Measurements from ENCODE around the gene SORCS3. TPM values are rescaled to one million over a fixed set of nuclear protein-coding genes. Genes with fewer than 3 reads are reported as not detected.

SORCS3 gene
- total RNA-seq, 4 donors from 2014 or later, result 0.26 to 0.50 (median 0.41) TPM

DNA sequence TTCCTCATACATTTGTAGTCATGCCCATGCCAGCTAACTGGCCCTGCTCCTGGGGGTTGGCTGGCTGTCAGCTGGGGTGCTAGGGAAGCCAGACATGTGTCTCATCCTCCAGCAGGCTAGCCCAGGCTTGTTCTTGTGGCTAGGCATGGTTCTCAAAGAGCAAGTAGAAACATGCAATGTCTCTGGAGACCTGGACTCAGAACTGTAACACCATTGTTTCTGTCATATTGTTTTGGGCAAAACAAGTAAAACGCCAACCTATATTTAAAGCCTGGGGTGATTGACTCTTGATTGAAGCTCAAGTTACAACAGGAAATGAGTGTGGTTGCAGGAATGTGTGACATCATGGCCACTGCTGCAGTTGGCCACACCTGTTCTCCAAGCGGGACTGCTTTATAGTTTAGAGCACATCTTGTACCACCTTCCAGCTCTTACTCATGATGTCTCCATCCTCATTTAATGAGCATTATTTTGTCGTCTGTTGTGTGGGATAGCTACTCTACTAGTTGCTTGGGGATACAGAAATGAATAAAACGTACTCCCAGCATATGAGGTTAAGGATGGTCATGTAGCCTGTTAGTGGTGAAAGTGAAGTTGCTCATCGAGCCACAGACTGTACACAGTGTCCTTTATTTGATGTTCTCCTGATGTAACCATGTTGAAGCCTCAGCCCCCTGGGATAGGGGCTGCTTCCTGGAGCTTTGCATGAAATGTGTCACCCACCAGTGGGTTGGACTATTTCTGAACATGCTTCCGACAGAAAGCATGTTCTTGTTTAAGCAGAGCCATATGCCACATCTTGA, 168.4 kb downstream of the SORCS3 start:
- Histone ChIP-seq H3K27me3 (no peaks in the 10 kb centered on the region), H3K4me1 (no peaks in the 10 kb centered on the region), H3K9me3 (no peaks in the 10 kb centered on the region), H3K4me3 (no peak overlapping the region), H3K36me3 (no peaks in the 10 kb centered on the region), H3K27ac (replicated peaks in 1 of 4) (no peak overlapping the region)
- 78% methylated on average over 5 of the region's 6 CpGs for WGBS
- TF ChIP-seq EP300 (IDR thresholded peaks at IDR 0.05), result no peak
- no peak for TF ChIP-seq POLR2AphosphoS5 (IDR thresholded peaks at IDR 0.05)
- TF ChIP-seq POLR2A (IDR thresholded peaks at IDR 0.05; ENCODE audit: low read depth), result no peak
- TF ChIP-seq, protein P1, sequence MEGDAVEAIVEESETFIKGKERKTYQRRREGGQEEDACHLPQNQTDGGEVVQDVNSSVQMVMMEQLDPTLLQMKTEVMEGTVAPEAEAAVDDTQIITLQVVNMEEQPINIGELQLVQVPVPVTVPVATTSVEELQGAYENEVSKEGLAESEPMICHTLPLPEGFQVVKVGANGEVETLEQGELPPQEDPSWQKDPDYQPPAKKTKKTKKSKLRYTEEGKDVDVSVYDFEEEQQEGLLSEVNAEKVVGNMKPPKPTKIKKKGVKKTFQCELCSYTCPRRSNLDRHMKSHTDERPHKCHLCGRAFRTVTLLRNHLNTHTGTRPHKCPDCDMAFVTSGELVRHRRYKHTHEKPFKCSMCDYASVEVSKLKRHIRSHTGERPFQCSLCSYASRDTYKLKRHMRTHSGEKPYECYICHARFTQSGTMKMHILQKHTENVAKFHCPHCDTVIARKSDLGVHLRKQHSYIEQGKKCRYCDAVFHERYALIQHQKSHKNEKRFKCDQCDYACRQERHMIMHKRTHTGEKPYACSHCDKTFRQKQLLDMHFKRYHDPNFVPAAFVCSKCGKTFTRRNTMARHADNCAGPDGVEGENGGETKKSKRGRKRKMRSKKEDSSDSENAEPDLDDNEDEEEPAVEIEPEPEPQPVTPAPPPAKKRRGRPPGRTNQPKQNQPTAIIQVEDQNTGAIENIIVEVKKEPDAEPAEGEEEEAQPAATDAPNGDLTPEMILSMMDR (IDR thresholded peaks at IDR 0.05), result no peak
- no peak for DNase-seq (ENCODE audit: extremely low spot score)
- intact Hi-C loops (cut with DNase I), result no loop called here

- TF ChIP-seq EP300 (IDR thresholded peaks at IDR 0.05) (no peak), POLR2A (IDR thresholded peaks at IDR 0.05; ENCODE audit: low read depth) (no peak)
- Histone ChIP-seq H3K4me3 (no peak overlapping the region), H3K9me3 (no peaks in the 10 kb centered on the region), H3K36me3 (no peaks in the 10 kb centered on the region), H3K27ac (replicated peaks in 1 of 4) (no peak overlapping the region), H3K4me1 (no peaks in the 10 kb centered on the region), H3K27me3 (no peaks in the 10 kb centered on the region)
- DNase-seq (ENCODE audit: extremely low spot score), result no peak
- 69% methylated on average over 1 of the region's 1 CpG for WGBS
- intact Hi-C loops (cut with DNase I), result no loop called here
Measured at GRCh38 chr10:104811166-104811565, 170.1 kb downstream of the SORCS3 start.

DNA sequence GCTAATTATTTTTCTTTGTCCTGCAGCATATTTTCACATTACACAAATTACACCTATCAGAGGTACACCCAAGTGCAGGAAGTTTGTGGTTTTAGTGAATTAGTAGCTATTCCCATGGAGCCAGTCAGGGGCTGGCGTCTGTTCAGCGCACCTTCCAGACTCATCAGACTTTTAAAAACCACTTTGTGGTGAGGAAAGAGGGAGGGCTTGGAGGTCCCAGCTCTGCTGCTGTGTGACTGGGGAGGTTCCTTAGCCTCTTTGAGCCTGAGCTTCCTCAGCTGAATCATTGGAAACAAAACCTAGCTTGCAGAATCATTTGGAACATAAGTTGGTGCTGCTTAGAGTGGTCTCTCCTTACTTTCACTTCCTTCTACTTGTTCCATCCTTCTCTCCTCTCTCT, 175.4 kb downstream of the SORCS3 start:
- WGBS, result 88% methylated on average over 2 of the region's 2 CpGs
- intact Hi-C loops (cut with DNase I), result no loop called here

GRCh38 chr10:104819731-104820130, 178.6 kb downstream of the SORCS3 start:
- no peak overlapping the region for H3K27ac ChIP-seq (replicated peaks in 1 of 4)
- H3K36me3 ChIP-seq, result no peaks in the 10 kb centered on the region
- intact Hi-C loops (cut with DNase I), result no loop called here
- DNase-seq (ENCODE audit: extremely low spot score), result no peak
- no peak overlapping the region for H3K4me3 ChIP-seq
- 62% methylated on average over 2 of the region's 2 CpGs for WGBS
- H3K4me1 ChIP-seq, result no peaks in the 10 kb centered on the region
- no peaks in the 10 kb centered on the region for H3K9me3 ChIP-seq
- no peaks in the 10 kb centered on the region for H3K27me3 ChIP-seq
- no peak for TF ChIP-seq EP300 (IDR thresholded peaks at IDR 0.05)
- TF ChIP-seq POLR2A (IDR thresholded peaks at IDR 0.05; ENCODE audit: low read depth), result no peak
- TF ChIP-seq POLR2AphosphoS5 (IDR thresholded peaks at IDR 0.05), result no peak
- TF ChIP-seq, protein P1 (IDR thresholded peaks at IDR 0.05), result no peak

More for the DNA sequence above, 175.4 kb downstream of the SORCS3 start:
- Histone ChIP-seq H3K36me3 (no peaks in the 10 kb centered on the region), H3K9me3 (no peaks in the 10 kb centered on the region), H3K4me1 (no peaks in the 10 kb centered on the region), H3K27me3 (no peaks in the 10 kb centered on the region), H3K4me3 (no peak overlapping the region), H3K27ac (replicated peaks in 1 of 4) (no peak overlapping the region)
- DNase-seq (ENCODE audit: extremely low spot score), result no peak
- TF ChIP-seq EP300 (IDR thresholded peaks at IDR 0.05) (no peak), POLR2A (IDR thresholded peaks at IDR 0.05; ENCODE audit: low read depth) (no peak), POLR2AphosphoS5 (IDR thresholded peaks at IDR 0.05) (no peak)
- TF ChIP-seq, protein P1 (IDR thresholded peaks at IDR 0.05), result no peak

GRCh38 chr10:104822088-104822487, 181.0 kb downstream of the SORCS3 start:
- Histone ChIP-seq H3K36me3 (no peaks in the 10 kb centered on the region), H3K4me1 (no peaks in the 10 kb centered on the region), H3K27me3 (no peaks in the 10 kb centered on the region), H3K9me3 (peaks cover 0 to 6% (median 2%) of the 10 kb centered on the region in 4 donors), H3K4me3 (no peak overlapping the region), H3K27ac (replicated peaks in 1 of 4) (no peak overlapping the region)
- DNase-seq (ENCODE audit: extremely low spot score), result no peak
- TF ChIP-seq POLR2A (IDR thresholded peaks at IDR 0.05; ENCODE audit: low read depth) (no peak), EP300 (IDR thresholded peaks at IDR 0.05) (no peak), POLR2AphosphoS5 (IDR thresholded peaks at IDR 0.05) (no peak)
- TF ChIP-seq, protein P1 (IDR thresholded peaks at IDR 0.05), result no peak
- 26% methylated on average over 3 of the region's 3 CpGs for WGBS
- intact Hi-C loops (cut with DNase I), result no loop called here

All from esophagus muscularis mucosa (tissue), 4 donors.